Dendritic cell treated with granulocyte-macrophage colony-stimulating factor and Interleukin-4, amounts not matched to agents 40 ng/mL and 50 ng/mL, for 4 days (primary cell): ENCODE data around the gene FAIM.
"Not testable (repeated sequence)": the region's sequence is repeated elsewhere in the genome, so short reads cannot be mapped to it uniquely, and the experiment has no call there.

Experiments used
- H3K27ac Mint-ChIP-seq: one replicate; pipeline ENCODE4 v1.8.0; 2022; ENCODE audit warnings: mild to moderate bottlenecking, mixed read lengths
- H3K27me3 Mint-ChIP-seq: one replicate; pipeline ENCODE4 v1.8.0; 2022; ENCODE audit warnings: mild to moderate bottlenecking, mixed read lengths
- H3K36me3 Mint-ChIP-seq: one replicate; pipeline ENCODE4 v1.8.0; 2022; ENCODE audit warnings: low read depth, mixed read lengths
- H3K4me1 Mint-ChIP-seq: one replicate; pipeline ENCODE4 v1.8.0; 2022; ENCODE audit warnings: low read depth, mixed read lengths
- H3K4me3 Mint-ChIP-seq: one replicate; pipeline ENCODE4 v1.8.0; 2022; ENCODE audit warnings: mild to moderate bottlenecking, moderate library complexity, mixed read lengths
- H3K9me3 Mint-ChIP-seq: one replicate; pipeline ENCODE4 v1.8.0; 2022; ENCODE audit warnings: mixed read lengths
- intact Hi-C: fragments of 100-400 bp; cut with micrococcal nuclease; formaldehyde crosslinking; loops from one replicate; pipeline ENCODE4 v1.15.0; 2022

The FAIM gene

DNA sequence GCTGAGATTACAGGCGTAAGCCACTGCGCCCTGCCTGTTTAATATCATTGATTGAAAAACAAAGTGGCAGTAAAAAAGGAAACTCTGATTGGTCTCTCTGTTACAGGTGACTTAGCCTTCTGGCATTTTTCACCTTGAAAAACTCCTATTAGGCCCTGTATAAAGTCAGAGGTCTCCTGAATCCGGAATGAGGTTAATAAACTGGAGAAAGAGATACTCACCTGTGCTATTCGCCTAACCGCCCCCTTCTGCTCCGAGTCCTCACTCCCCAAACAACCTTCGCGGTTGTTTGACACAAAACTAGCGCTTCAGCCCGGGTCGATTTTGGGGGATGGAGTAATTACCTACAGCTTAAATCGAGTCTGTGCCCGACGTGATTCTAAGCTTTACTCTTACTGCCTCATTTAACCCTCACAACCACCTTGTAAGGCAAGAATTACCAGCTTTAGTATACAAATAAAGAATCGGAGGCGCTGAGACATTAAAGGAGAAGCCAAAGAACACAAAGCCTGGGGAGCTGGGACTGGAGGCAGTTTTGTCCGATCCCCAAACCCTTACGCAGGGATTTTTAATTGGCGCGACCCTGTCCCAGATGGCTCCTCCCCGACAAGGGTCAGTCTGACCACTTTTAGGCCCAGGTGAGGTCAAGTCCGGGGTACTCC is 15.0 kb upstream of the FAIM start:
- H3K4me3 Mint-ChIP-seq: peak overlapping the region; percentile 80
- H3K4me1 Mint-ChIP-seq: peaks cover 16% of the 10 kb centered on the region
- H3K9me3 Mint-ChIP-seq: peaks cover 4% of the 10 kb centered on the region
- intact Hi-C loops: loop anchor here (1.0 to 10.0 kb wide), 3 partner anchors 101 to 344 kb away; no protein-coding TSS in a partner anchor
- no peak overlapping the region for H3K27ac Mint-ChIP-seq
- H3K36me3 Mint-ChIP-seq: no peaks in the 10 kb centered on the region
- H3K27me3 Mint-ChIP-seq: peaks cover 22% of the 10 kb centered on the region

DNA sequence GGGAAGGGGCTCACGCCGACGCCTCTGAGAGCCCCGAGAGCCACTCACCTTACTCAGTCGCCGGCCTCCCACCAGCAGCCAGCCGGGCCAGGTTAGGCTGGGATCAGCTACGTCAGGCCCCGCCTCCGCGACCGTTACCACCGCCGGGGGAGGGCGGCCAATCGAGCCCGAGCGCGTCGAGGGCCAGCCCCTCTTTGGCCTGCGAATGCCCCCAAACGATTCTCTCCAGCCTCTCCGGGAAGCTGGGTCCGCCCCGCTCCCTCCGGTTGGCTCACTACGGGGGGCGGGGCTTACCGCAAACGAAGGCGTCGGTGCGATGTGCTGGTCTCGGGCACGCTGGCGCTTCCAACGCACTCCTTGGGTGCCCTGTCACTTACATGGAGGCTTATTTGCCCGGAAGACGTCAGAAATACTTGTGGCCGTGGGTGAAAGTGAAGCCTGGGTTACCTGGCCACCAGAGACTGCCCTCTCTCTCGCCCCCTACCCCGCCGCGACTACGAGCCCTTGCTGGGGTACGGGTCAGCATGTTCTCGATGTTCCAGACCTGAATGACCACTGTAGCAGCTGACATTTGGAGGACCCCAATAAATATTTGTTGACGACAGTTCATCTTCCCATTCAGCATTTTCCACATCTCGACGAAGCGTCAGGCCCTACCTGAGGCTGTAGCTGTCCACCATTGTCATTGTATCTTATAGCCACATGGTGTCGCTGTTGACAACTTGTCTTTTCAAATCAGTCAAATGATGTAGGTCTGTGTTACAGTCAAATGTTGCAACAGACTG is 14.2 kb upstream of the FAIM start, which contains the start of gene CEP70:
Gene CEP70 (minus strand): TSS at position 111 of the 785 bp plus-strand sequence. CDS start 21,333 bp downstream, outside the sequence.
- no peaks in the 10 kb centered on the region for H3K36me3 Mint-ChIP-seq
- peak within 1 kb of the TSS; percentile 80 for H3K4me3 Mint-ChIP-seq
- peaks cover 16% of the 10 kb centered on the region for H3K4me1 Mint-ChIP-seq
- intact Hi-C loops: loop anchor here (1.0 to 10.0 kb wide), 3 partner anchors 100 to 343 kb away; no protein-coding TSS in a partner anchor
- peak within 1 kb of the TSS; percentile 64 for H3K27ac Mint-ChIP-seq
- peaks cover 6% of the 10 kb centered on the region for H3K9me3 Mint-ChIP-seq
- H3K27me3 Mint-ChIP-seq: peaks cover 22% of the 10 kb centered on the region

- peaks cover 16% of the 10 kb centered on the region for H3K4me1 Mint-ChIP-seq
- H3K4me3 Mint-ChIP-seq: peak overlapping the region; percentile 80
- peaks cover 22% of the 10 kb centered on the region for H3K27me3 Mint-ChIP-seq
- peaks cover 6% of the 10 kb centered on the region for H3K9me3 Mint-ChIP-seq
- H3K36me3 Mint-ChIP-seq: no peaks in the 10 kb centered on the region
- peak overlapping the region; percentile 64 for H3K27ac Mint-ChIP-seq
- intact Hi-C loops: loop anchor here (1.0 to 10.0 kb wide), 3 partner anchors 100 to 342 kb away; no protein-coding TSS in a partner anchor
Observed at GRCh38 chr3:138594935-138595610, 13.5 kb upstream of the FAIM start.

DNA sequence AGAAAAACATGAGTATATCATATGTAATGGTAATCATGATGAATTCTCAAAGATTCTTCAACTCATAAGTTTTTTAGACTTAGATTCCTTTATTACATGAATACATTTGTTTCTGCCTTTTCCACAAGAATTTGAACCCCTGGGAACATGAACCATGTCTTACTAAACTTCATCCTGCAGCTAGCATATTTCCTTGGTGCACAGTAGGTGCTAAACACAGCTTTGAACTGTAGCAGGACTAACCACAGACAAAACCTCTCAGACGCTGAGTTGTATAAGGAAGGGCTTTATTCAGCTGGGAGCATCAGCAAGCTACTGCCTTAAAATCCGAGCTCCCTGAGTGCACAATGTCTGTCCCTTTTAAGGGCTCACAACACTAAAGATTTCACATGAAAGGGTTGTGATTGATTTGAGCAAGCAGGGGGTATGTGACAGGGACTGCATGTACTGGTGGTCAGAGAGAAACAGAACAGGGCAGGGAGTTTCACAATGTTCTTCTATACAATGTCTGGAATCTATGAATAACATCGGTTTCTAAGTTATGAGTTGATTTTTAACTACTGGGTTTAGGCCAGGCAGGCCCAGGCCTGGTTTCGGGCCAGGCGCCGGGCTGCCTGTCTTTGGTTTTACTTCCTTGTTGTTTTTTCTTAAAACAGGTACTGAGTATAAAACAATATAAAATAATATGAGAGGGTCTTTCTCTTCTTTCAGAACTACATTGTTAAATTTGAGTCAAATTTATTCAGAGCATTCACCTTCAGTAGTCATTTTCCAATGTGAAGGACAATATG is 11.2 kb upstream of the FAIM start:
- not testable (repeated sequence) for H3K27ac Mint-ChIP-seq
- peaks cover 26% of the 10 kb centered on the region for H3K27me3 Mint-ChIP-seq

GRCh38 chr3:138598534-138598933 is 10.0 kb upstream of the FAIM start:
- no peak overlapping the region for H3K4me3 Mint-ChIP-seq
- peaks cover 6% of the 10 kb centered on the region for H3K9me3 Mint-ChIP-seq
- H3K36me3 Mint-ChIP-seq: no peaks in the 10 kb centered on the region
- peaks cover 19% of the 10 kb centered on the region for H3K27me3 Mint-ChIP-seq
- H3K4me1 Mint-ChIP-seq: peaks cover 31% of the 10 kb centered on the region
- H3K27ac Mint-ChIP-seq: no peak overlapping the region
- intact Hi-C loops: loop anchor here (10.0 kb wide), 1 partner anchor 96 kb away; no protein-coding TSS in a partner anchor

More for the DNA sequence above, 11.2 kb upstream of the FAIM start:
- H3K36me3 Mint-ChIP-seq, H3K9me3 Mint-ChIP-seq, H3K4me3 Mint-ChIP-seq: not testable (repeated sequence)
- intact Hi-C loops: loop anchor here (10.0 kb wide), 1 partner anchor 97 kb away; no protein-coding TSS in a partner anchor
- H3K4me1 Mint-ChIP-seq: peaks cover 31% of the 10 kb centered on the region

- peaks cover 8% of the 10 kb centered on the region for H3K27me3 Mint-ChIP-seq
- no peak overlapping the region for H3K27ac Mint-ChIP-seq
- H3K36me3 Mint-ChIP-seq: no peaks in the 10 kb centered on the region
- H3K9me3 Mint-ChIP-seq: peaks cover 6% of the 10 kb centered on the region
- intact Hi-C loops: no loop called here
- no peak overlapping the region for H3K4me3 Mint-ChIP-seq
- peaks cover 21% of the 10 kb centered on the region for H3K4me1 Mint-ChIP-seq
Observed at GRCh38 chr3:138600100-138600745, 8.3 kb upstream of the FAIM start.

GRCh38 chr3:138601661-138602060 is 6.9 kb upstream of the FAIM start:
- H3K27ac Mint-ChIP-seq, H3K36me3 Mint-ChIP-seq, H3K9me3 Mint-ChIP-seq, H3K27me3 Mint-ChIP-seq, intact Hi-C loops, H3K4me3 Mint-ChIP-seq: not testable (repeated sequence)
- peaks cover 21% of the 10 kb centered on the region for H3K4me1 Mint-ChIP-seq

DNA sequence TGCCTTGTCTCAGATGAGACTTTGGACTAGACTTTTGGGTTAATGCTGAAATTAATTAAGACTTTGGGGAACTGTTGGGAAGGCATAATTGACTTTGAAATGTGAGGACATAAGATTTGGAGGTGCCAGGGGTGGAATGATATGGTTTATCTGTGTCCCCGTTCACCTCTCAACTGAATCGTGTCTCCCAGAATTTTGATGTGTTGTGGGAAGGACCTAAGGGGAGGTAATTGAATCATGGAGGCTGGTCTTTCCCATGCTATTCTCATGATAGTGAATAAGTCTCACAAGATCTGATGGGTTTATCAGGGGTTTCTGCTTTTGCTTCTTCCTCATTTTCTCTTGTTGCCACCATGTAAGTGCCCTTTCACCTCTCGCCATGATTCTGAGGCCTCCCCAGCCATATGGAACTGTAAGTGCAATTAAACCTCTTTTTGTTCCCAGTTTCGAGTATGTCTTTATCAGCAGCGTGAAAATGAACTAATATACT is 4.4 kb upstream of the FAIM start:
- intact Hi-C loops, H3K36me3 Mint-ChIP-seq, H3K9me3 Mint-ChIP-seq, H3K4me3 Mint-ChIP-seq, H3K27ac Mint-ChIP-seq: not testable (repeated sequence)
- peaks cover 28% of the 10 kb centered on the region for H3K4me1 Mint-ChIP-seq
- H3K27me3 Mint-ChIP-seq: peaks cover 13% of the 10 kb centered on the region

GRCh38 chr3:138609898-138610266 is 1.3 kb downstream of the FAIM start:
- Mint-ChIP-seq H3K9me3 (no peaks in the 10 kb centered on the region), H3K27me3 (peaks cover 12% of the 10 kb centered on the region), H3K4me3 (no peak overlapping the region), H3K36me3 (no peaks in the 10 kb centered on the region), H3K4me1 (peaks cover 23% of the 10 kb centered on the region), H3K27ac (peak overlapping the region; percentile 79)
- intact Hi-C loops: no loop called here

DNA sequence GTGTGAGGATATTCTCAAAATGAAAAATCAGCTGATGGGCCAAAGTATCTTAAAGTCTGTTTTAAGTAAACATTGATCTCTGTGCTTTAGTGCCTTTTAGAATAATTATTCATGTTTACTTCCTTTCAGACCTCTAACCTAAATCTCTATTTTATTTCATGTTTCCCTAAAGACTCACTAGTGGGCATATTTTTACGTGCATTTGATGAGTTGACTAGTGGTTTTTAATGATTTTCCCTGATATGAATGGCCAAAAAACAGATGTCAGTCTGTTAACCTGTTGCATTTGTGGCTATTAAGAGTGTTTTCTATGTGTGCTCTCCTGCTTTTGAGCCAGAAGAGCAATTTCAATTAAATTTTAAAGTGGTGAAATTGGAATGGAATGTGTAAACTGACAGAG is 6.9 kb downstream of the FAIM start:
- no peak overlapping the region for H3K4me3 Mint-ChIP-seq
- intact Hi-C loops: no loop called here
- no peaks in the 10 kb centered on the region for H3K9me3 Mint-ChIP-seq
- no peaks in the 10 kb centered on the region for H3K36me3 Mint-ChIP-seq
- H3K4me1 Mint-ChIP-seq: no peaks in the 10 kb centered on the region
- H3K27ac Mint-ChIP-seq: no peak overlapping the region
- H3K27me3 Mint-ChIP-seq: no peaks in the 10 kb centered on the region

GRCh38 chr3:138620431-138620830 is 11.9 kb downstream of the FAIM start:
- intact Hi-C loops: no loop called here
- no peaks in the 10 kb centered on the region for H3K27me3 Mint-ChIP-seq
- H3K4me3 Mint-ChIP-seq: no peak overlapping the region
- H3K36me3 Mint-ChIP-seq: no peaks in the 10 kb centered on the region
- no peaks in the 10 kb centered on the region for H3K4me1 Mint-ChIP-seq
- H3K27ac Mint-ChIP-seq: no peak overlapping the region
- no peaks in the 10 kb centered on the region for H3K9me3 Mint-ChIP-seq

GRCh38 chr3:138624518-138624917 is 15.9 kb downstream of the FAIM start:
- H3K27ac Mint-ChIP-seq: no peak overlapping the region
- intact Hi-C loops: no loop called here

More at GRCh38 chr3:138624518-138624917, 15.9 kb downstream of the FAIM start:
- H3K4me1 Mint-ChIP-seq: no peaks in the 10 kb centered on the region
- no peaks in the 10 kb centered on the region for H3K27me3 Mint-ChIP-seq
- H3K36me3 Mint-ChIP-seq: no peaks in the 10 kb centered on the region
- H3K4me3 Mint-ChIP-seq: no peak overlapping the region
- H3K9me3 Mint-ChIP-seq: no peaks in the 10 kb centered on the region
